Measurements from ENCODE around the gene FAM237A.

The FAM237A gene

DNA sequence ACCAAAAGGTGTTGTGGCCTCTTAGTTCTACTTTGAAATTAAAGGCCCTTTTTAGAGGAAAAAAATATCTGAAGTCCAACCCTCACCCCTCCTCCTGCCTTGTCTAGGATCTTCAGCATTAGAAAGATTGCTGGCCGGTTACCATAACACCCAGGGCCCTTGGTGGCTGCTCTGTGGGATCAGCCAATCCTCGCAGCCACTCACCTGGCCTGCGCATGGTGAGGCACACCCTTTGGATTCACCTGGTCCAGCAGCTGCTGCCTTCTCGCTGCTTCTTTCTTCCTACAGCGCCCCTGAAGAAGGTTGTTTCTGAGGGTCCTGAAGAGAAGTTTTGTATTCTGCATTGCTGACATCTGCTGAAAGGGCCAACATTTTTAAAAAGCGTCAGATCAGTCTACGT, 50.7 kb downstream of the FAM237A start:
- no peak for DNase-seq

DNA sequence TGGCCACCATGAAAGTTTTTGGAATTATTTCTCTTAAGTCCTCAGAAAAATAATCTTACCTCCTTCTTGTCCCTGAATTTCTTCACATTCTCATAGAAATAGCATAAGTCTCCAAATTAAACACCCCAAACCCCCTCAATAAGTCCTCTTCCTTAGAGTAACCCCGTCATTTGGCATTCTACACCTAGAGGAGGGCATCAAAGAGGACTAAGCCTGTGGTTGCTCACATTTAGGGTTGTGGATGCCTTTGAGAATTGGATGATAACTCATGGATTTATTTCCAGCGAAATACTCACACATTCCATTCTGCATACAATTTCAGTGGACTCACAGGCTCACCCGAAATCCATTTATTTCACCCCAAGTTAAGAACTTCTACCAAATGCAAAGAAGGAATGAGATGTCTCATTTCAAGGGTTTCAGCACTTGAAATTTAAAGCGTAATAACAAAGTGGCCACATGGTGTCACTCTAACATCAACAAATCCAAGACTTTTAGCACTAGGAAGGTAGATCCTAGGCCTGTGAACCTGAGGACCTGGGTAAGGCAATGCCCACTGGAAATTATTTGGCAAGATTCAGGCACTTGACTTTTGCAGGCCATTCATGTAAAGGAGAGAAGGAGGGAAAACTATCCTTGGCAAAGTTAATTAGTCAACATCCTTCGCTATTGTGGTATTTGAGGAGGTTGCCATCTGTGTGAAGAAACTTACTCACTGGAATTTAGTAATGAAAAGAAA, 51.3 kb downstream of the FAM237A start:
- DNase-seq, result no peak

DNA sequence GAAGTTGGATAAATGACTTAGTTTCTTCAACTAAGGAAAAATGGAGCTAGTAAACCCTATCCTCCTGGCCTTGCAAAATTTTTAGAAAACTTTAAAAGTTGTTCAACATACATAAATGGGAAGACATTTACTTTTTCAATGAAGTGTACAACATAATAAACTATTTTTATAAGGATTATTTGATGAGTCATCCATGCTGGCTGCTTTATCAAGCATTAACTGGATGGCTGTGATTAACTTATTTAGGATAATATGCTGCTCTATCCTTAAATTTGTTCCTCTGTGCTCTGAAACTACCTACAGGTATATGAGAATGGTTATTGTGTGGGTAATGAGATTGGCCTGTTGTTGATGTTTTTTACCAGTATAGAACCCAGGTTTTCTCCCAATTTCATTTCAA, 54.6 kb downstream of the FAM237A start:
- DNase-seq, result no peak

DNA sequence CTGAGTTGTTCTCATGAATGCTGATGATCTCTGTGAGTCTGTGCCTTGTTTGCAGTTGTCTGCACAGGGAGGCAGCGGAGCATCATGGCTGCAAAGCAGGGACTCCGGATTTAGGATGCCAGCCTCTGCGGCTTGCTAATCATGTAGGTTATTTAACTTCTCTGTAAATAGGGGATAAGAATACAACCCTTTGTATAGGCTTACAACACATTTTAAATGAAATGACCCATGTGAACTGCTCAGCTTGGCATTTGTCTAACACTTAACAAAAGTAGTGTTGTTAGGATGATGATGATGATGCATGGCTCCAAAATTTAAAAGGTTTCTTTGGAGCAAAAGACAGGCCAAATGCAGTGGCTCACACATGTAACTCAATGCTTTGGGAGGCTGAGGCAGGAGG, 56.5 kb downstream of the FAM237A start:
- no peak for DNase-seq
